K562 (cell line): ENCODE measurements around the gene GPR4. TPM values are rescaled to one million over a fixed set of nuclear protein-coding genes. Genes with fewer than 3 reads are reported as not detected.
A peak's percentile ranks its signal among the peaks of the same experiment; 100 is the strongest.

Source experiments
- FOXP4 ChIP-seq: sonication (generic); formaldehyde crosslinking; IDR thresholded peaks from 2 replicates; pipeline ENCODE4 v1.8.0; 2022; ENCODE audit warnings: mild to moderate bottlenecking, missing genetic modification reagents, borderline replicate concordance
- HINFP ChIP-seq: fragments of 450-650 bp; conservative IDR thresholded peaks from 2 replicates; pipeline ENCODE4 v1.6.1; 2016; ENCODE audit warnings: missing genetic modification characterization, low read depth, mild to moderate bottlenecking, control low read depth, missing compliant biosample characterization
- JUN ChIP-seq, 2 experiments: sonication (generic) in 1 of 2; formaldehyde crosslinking in 1 of 2; IDR thresholded peaks; 2 replicates each; pipeline versions ENCODE4 v1.6.1 to v1.8.0; 2012 to 2022; ENCODE audit warnings: borderline replicate concordance in 2 of 2, mild to moderate bottlenecking in 2 of 2, improper control_type of control experiment in 1 of 2, low read depth in 1 of 2, low read length in 1 of 2, missing genetic modification reagents in 1 of 2
- KLF13 ChIP-seq: fragments of 450-650 bp; IDR thresholded peaks from 2 replicates; pipeline ENCODE4 v1.6.1; 2016; ENCODE audit warnings: missing genetic modification characterization, low read depth, mild to moderate bottlenecking, missing compliant biosample characterization, moderate library complexity, borderline replicate concordance
- MXD1 ChIP-seq: fragments of 250-450 bp; sonication (Bioruptor Pico); IDR thresholded peaks from 2 replicates; pipeline ENCODE4 v1.8.0; 2021; ENCODE audit warnings: borderline replicate concordance, mild to moderate bottlenecking, moderate library complexity; ENCODE audit not compliant: poor library complexity, severe bottlenecking
- PHF20 ChIP-seq: fragments of 450-650 bp; IDR thresholded peaks from 2 replicates; pipeline ENCODE4 v1.6.1; 2018; ENCODE audit not compliant: partially characterized antibody
- ZBTB7A ChIP-seq: IDR thresholded peaks from 2 replicates; pipeline ENCODE4 v1.6.1; 2011; ENCODE audit warnings: low read depth, mild to moderate bottlenecking, low read length, moderate library complexity, borderline replicate concordance; ENCODE audit not compliant: control insufficient read depth
- ZNF407 ChIP-seq: fragments of 450-650 bp; IDR thresholded peaks from 2 replicates; pipeline ENCODE4 v1.6.1; 2016; ENCODE audit warnings: low read depth
- ZNF445 ChIP-seq: fragments of 250-450 bp; sonication (Bioruptor Pico); IDR thresholded peaks from 2 replicates; pipeline ENCODE4 v1.4.0; 2020; ENCODE audit warnings: low read depth, mild to moderate bottlenecking, moderate library complexity
- polyA plus RNA-seq, 8 experiments: library from polyadenylated mRNA; depleted of rRNA in 4 of 8; stranded (reverse) in 5 of 8; unstranded in 3 of 8; fragments of >200 nt; fragmentation: Nextera tagmentation in 2 of 8; fragmentation: Illumina TruSeq in 1 of 8; extraction: Ambion mirVana in 2 of 8; extraction: Trizol in 1 of 8; gene quantifications; 2 replicates each; pipeline versions ENCODE4 v1.2.1 to v1.2.3, GENCODE V29; 2011 to 2014; ENCODE audit warnings: inconsistent platforms in 1 of 8, missing spikeins in 1 of 8
- total RNA-seq, 7 experiments: library from RNA; depleted of rRNA in 6 of 7; stranded (reverse); fragments of >200 nt in 6 of 7; fragmentation: Illumina TruSeq in 2 of 7; extraction: Trizol in 2 of 7; gene quantifications; 2 replicates each; pipeline versions ENCODE4 v1.2.1 to v1.2.3, GENCODE V29; 2011 to 2021; ENCODE audit warnings: low replicate concordance in 1 of 7
- TF ChIP-seq, protein P1 (sequence below): sonication (generic); formaldehyde crosslinking; IDR thresholded peaks from 2 replicates; pipeline ENCODE4 v1.8.1; 2023; ENCODE audit warnings: mild to moderate bottlenecking, missing genetic modification reagents

Gene GPR4
- total and polyA plus RNA-seq, 9 of the 15 experiments (the other 6 are each of a cell fraction or from before 2014, with no cell fraction given): 0.03 to 0.09 (median 0.04) TPM; not detected in 5

DNA sequence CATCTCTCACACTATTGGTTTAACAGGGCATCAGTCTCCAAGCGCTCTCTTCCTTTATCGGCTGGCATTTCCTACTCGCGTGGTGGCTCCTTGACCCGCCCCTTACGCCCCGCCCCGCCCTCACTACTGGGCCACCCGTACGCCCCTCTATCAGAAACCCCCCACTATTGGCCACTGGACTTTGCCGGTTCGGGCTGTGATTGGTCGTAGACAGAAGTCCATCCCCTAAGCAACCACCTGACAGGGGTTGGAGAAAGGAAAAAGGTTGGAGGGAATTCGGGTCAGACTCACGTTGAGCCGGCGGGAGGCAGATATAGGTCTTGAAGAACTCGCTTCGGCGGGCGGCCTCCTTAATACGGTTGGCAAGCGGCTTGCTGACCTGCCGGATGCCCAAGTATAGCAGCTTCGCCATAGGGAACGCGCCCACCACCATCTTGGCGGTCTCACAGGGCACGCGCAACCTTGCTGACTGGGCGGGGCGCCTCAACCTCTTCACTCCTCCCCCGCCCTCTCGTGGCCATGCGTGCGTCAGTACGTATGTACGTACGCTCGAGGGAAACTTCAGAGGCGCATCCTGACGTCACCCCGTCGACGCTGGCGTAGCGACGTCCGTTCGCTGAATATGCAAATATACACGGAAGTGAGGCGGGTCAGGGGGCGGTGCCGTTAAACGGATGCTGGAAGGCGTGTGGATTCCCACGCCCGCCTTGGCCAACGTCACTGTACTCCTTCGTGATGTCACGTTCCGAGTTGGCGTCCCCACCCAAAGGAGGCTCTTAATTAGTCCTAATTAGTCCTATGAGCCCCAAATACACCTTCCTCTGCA is 17.5 kb downstream of the GPR4 start, which contains the start of gene OPA3 (continued):
- TF ChIP-seq ZNF407: no peak
- no peak for TF ChIP-seq HINFP (tag)
- no peak for TF ChIP-seq ZBTB7A
- TF ChIP-seq, protein P1, sequence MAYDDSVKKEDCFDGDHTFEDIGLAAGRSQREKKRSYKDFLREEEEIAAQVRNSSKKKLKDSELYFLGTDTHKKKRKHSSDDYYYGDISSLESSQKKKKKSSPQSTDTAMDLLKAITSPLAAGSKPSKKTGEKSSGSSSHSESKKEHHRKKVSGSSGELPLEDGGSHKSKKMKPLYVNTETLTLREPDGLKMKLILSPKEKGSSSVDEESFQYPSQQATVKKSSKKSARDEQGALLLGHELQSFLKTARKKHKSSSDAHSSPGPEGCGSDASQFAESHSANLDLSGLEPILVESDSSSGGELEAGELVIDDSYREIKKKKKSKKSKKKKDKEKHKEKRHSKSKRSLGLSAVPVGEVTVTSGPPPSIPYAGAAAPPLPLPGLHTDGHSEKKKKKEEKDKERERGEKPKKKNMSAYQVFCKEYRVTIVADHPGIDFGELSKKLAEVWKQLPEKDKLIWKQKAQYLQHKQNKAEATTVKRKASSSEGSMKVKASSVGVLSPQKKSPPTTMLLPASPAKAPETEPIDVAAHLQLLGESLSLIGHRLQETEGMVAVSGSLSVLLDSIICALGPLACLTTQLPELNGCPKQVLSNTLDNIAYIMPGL (CRISPR knock-in tag): no peak
- peak; percentile 60; the same call in 1 of the 2 replicates for TF ChIP-seq KLF13 (tag)
- no peak for TF ChIP-seq FOXP4 (CRISPR knock-in tag)
- TF ChIP-seq ZNF445: no peak
- TF ChIP-seq MXD1 (CRISPR knock-in tag): no peak
- TF ChIP-seq PHF20: peak; percentile 50
- TF ChIP-seq JUN (IDR thresholded peaks at IDR 0.05; ENCODE audit: borderline replicate concordance, low read depth, low read length): peak; percentile 75
- no peak for TF ChIP-seq JUN (CRISPR knock-in tag; IDR thresholded peaks at IDR 0.05; ENCODE audit: borderline replicate concordance)
